HG02588 (cell line): ENCODE results near the gene DAG1.

Source experiments
- ATAC-seq: cut with Tn5 transposase; IDR thresholded peaks from one replicate; pipeline ENCODE4 v1.9.1; 2021; ENCODE audit warnings: mild to moderate bottlenecking, moderate library complexity; ENCODE audit not compliant: unreplicated experiment

DAG1 gene

DNA sequence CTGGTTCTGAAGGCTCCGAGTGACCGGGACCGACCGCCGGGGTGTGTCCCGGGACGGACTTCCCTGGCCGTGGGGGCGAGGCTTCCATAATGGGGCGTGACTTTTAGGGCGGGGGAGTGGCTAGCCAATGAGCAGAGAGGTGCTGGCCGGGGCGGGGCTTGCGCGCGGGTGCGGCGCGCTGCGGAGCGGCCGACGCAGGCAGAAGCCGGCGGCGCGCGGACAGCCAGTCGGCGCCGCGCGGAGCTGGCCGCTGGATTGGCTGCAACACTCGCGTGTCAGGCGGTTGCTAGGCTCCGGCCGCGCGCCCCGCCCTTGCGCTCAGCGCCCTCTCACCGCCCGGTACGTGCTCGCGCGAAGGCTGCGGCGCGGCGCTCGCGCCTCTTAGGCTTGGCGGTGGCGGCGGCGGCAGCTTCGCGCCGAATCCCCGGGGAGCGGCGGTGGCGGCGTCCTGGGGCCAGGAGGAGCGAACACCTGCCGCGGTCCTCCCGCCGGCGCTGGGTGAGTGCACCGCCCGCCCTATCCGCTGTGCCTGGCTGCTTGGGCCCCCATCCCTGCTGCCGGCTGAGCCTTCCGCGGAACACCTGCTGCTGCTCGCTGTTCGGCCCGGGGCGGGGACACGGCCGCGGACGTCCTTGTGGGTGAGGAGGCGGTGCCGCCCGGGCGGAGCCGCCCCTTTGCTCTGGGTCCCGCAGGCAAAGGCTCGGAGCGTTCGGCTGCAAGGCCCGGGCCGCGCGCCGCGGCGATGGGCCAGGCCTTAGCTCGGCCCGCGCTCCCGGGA lies at the start of gene DAG1:
Gene DAG1 (plus strand): TSS at position 332 of the 778 bp plus-strand sequence. CDS start 40,268 bp downstream, outside the sequence.
- ATAC-seq = peak; percentile 83

GRCh38 chr3:49421890-49422378 lies 48.1 kb upstream of the DAG1 start:
- ATAC-seq = no peak

DNA sequence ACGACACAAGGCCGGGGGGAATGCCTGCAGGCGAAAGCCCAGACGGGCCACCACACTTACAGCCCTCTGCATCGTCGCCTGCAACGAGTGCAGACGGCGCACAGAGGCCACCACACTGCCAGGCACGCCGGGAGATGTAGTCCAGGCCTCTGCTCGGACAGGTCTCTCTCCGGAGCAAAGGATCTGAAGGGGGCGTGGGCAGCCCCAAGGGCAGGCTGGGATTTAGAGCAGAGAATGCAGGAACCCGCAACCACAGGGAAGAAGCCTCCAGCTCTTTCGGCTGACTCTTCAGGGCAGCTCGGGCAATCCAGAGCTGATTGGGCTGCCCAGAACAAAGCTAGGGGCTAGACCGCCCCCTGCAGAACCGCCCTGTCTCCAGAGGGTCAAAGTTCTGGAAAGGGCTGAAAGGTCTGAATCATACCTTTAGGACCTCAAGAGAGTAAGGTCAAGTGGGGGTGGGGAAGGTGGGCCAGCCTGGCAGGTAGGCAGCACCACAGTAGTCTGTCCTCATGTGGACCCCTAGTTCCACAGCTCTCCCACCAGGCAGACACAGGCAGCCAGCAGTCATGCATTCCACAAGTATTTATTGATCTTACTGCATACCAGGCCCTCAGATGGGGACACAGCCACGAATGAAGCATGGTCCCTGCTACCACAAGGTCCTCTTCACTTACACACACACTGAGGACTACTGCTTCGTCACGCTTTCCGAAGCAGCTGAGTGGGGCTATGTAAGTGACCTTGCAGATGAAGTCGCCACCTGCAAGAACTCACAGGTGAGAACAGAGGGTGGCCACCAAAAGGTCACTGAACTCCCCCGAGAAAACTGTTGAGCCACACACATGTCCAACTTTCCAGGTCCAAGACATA lies 47.5 kb upstream of the DAG1 start, which contains the start of gene AMT:
Gene AMT (minus strand): TSS at position 95 of the 870 bp plus-strand sequence. CDS start 23 bp downstream, at position 72.
- no peak for ATAC-seq

GRCh38 chr3:49424816-49425215 lies 45.3 kb upstream of the DAG1 start:
- no peak for ATAC-seq

DNA sequence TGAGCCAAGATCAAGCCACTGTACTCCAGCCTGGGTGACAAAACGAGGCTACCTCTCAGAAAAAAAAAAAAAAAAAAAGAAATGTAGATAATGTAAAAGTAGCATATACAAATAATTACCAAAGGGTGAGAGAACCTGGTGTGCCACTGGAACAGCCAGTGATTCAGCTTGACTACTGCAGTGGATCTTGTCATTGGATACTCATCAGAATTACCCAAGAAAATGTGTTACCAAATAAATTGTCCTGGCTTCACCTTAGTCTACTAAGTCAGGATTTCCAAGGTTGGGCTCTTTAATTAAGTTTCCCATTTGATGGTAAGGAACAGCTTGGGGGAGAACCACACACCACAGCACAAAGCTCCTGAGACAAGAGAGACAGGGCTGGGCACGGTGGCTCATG lies 42.5 kb upstream of the DAG1 start:
- ATAC-seq = no peak

GRCh38 chr3:49428752-49429080 lies 41.4 kb upstream of the DAG1 start:
- no peak for ATAC-seq

DNA sequence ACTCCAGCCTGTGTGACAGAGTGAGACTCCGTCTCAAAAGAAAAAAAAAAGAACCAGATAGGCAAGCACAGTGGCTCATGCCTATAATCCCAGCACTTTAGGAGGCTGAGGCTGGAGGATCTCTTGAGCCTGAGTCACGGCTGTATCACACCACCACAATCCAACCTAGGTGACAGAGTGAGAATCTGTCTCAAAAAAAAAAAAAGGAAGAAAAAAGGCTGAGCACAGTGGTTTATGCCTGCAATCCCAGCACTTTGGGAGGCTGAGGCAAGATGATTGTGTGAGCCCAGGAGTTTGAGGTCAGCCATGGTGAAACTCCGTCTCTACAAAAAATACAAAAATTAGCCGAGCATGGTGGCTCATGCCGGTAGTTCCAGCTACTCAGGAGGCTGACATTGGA lies 35.3 kb upstream of the DAG1 start:
- ATAC-seq = no peak

DNA sequence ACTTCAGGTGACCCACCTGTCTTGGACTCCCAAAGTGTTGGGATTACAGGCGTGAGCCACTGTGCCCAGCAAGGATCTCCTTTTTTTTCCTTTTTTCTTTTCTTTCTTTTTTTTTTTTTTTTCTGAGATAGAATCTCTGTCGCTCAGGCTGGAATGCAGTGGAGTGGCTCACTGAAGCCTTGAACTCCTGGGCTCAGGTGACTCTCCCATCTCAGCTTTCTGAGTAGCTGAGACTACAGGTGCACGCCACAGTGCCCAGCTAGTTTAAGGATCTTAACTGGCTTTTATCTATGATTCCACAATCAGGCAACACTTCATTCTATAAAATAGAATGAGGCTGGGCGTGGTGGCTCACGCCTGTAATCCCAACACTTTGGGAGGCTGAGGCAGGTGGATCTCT lies 24.7 kb upstream of the DAG1 start:
- ATAC-seq = no peak

DNA sequence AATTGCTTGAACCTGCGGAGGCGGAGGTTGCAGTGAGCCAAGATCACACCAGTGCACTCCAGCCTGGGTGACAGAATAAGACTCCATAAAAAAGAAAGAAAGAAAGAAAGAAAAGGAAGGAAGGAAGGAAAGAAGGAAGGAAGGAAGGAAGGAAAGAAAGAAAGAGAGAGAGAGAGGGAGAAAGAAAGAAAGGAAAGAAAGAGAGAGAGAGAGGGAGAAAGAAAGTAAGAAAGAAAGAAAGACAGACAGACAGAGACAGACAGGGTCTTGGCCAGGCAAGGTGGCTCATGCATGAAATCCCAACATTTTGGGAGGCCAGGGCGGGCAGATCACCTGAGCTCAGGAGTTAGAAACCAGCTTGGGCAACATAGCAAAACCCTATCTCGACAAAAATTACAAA lies 16.4 kb upstream of the DAG1 start:
- no peak for ATAC-seq

GRCh38 chr3:49454458-49454857 lies 15.6 kb upstream of the DAG1 start:
- no peak for ATAC-seq

DNA sequence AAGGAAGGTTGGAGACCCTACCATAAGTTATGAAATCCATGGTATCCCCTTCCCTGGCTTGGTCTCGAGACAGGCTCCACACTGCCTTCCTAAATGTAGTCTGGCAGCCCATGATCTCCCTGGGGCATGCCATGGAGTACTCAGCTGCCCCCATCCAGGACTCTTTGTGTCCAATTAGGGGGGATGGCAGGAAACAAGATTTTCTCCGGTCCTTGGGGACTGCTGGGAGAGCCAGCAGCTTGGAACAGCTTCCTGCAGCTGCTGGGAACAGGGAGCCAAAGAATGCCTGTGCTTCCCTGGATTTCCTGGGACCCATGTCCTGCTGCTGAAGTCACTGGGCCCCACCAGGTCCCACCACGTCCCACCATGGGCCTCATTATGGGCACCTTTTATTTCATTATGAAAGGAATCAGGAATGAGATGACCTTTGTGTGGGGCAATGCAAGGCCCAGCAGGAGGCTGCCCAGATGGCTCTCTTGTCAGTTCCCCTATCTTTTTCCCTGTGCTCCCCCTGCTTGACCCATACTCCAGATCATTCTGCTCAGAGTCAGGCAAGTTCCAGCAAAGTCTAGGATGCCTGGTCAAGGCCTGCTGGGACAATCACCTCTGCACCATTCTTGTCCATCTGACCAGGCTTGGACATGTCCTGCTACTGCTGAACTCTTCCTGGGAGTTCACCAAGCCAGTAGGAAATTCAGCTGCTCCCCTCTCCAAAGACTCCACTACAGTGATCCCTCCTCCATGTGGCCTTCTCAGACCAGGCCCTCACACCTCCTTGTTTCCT lies 15.0 kb upstream of the DAG1 start:
- no peak for ATAC-seq

DNA sequence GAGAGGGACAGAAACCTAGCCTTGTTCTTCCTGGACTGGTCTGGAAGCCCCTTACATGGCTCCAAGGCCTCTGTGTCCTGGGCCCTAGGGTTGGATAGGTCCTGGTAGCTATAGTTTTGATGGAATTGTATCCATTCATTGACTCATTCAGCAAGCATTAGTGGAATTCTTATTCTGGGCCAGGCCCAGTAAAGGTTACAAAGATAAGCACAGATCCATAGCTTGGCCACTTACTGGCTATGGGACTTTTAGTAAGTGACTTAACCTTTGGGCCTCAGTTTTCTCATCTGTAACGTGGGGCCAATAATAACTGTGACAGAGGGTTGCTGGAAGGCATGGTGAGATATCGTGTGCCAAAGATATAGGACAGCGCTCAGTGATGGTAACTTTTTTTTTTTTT lies 13.6 kb upstream of the DAG1 start:
- ATAC-seq = no peak

GRCh38 chr3:49460188-49460890 lies 9.7 kb upstream of the DAG1 start:
- ATAC-seq = no peak

- ATAC-seq = no peak
These were observed 9.1 kb upstream of the DAG1 start for GRCh38 chr3:49460956-49461355.

DNA sequence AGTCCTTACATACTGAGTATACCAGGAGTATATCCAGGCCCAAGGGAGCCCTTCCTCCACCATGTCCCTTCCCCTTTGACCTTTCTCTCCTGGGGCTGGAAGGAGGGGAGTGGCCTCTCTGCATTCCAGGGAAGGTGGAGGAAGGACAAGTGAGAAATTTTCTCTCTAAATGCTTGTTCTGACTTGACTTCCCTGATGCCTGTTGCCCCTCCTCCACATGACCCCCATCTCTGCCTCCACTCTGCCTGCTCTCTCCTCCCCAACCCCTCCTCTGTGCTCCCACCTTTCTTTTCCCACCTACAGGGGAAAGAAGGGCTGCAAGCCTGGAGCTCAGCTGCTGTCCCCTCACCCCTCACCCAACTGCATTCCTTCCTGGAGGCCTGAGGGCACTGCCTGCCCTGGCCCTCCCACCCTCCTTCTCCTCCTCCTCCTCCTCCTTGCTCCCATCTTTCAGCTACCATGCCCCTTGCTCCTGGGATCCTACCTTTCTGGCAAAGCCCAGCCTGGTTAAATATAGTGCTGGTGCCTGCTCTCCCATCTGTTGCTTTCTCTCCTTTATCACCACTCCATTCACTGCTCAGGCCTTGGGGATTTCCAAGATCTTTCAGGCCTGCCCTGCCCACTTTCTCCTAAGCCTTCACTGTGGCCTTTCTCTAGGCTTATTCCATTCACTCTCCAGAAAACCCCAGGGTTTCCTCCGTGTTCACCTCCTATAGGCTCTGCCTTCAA lies 8.5 kb upstream of the DAG1 start:
- ATAC-seq = no peak

DNA sequence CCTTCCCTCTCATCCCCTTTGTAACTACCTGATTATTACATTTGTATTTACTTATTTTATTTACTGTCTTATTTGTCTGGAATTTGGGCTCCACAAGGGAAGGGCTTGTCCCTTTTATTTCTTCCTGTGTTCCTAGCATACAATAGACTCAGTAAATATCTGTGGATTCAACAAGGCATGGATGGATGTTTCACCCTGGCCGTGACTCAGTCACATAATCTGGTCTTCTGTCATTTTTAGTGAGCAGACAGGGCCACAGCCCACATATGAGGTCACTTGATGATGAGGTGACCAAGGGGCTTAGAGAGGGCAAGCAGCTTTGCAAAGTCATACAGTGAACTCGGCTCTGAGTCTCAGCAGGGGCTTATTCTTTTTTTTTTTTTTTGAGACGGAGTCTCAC lies 7.8 kb upstream of the DAG1 start:
- ATAC-seq = no peak

- ATAC-seq = no peak
These were observed 4.6 kb upstream of the DAG1 start for GRCh38 chr3:49465270-49466034.

DNA sequence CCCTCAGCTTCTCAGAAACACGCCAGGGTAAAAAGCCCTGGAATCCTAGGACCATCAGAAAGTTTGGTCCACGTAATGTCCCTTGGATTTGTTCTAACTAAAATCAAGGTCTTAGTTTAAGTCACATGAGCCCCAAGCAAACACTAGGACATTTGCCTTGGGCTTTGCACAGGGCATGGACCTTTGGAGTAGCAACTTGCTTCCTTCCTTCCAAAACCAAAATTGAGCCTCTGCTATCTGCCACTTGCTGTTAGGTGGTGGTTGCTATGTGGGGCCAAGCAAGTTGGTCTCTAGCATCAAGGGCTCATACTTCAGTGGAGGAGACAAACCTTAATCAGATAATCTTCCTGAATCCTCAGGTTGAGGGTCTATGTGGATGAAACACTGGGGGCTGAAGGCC lies 4.0 kb upstream of the DAG1 start:
- ATAC-seq = no peak
